Fibroblast of mammary gland (primary cell): ENCODE data around the gene GRK3.
A peak's percentile ranks its signal among the peaks of the same experiment; 100 is the strongest.
"Not testable (repeated sequence)": the region's sequence is repeated elsewhere in the genome, so short reads cannot be mapped to it uniquely, and the experiment has no call there.

Source experiments
- DNase-seq: peaks from one replicate; pipeline ENCODE4 v3.0.0-alpha.2; 2010; ENCODE audit warnings: low read depth
- H3K4me3 ChIP-seq: 2 replicates; pipeline ENCODE4 v1.5.1; 2011; ENCODE audit warnings: low read depth, mild to moderate bottlenecking, low read length, moderate library complexity; ENCODE audit not compliant: control insufficient read depth
- TF ChIP-seq, protein P1 (sequence below): conservative IDR thresholded peaks from 2 replicates; pipeline ENCODE4 v1.5.1; 2011; ENCODE audit warnings: low read depth, low read length, inconsistent platforms; ENCODE audit not compliant: control insufficient read depth, insufficient read depth

Gene GRK3

DNA sequence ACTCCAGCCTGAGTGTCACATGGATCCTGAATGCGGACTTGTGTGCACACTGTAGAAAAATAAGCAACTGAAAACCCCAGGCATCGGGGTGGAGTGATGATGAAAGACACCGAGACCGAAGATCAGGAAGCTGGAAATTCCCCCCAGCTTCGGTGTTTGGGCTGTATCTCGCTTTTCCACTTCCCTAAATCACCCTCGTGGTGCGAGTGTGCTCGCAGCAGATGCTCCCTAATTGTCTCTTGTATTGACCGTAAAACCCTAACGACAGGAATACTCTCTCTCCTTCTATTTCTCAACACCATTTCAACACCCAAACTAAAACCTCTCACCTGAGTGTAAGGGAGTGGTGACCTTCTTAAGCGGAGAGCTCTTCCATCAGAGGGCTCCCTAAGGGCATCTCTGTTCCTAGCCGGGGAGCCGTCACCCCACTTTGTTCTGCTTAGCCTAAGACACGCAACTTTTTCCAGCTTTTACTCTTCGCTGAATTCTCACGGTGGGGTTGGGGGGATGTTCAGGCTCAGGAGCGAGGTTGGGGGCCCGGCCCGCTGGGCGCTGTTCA, 635 bp upstream of the GRK3 start:
- TF ChIP-seq, protein P1, sequence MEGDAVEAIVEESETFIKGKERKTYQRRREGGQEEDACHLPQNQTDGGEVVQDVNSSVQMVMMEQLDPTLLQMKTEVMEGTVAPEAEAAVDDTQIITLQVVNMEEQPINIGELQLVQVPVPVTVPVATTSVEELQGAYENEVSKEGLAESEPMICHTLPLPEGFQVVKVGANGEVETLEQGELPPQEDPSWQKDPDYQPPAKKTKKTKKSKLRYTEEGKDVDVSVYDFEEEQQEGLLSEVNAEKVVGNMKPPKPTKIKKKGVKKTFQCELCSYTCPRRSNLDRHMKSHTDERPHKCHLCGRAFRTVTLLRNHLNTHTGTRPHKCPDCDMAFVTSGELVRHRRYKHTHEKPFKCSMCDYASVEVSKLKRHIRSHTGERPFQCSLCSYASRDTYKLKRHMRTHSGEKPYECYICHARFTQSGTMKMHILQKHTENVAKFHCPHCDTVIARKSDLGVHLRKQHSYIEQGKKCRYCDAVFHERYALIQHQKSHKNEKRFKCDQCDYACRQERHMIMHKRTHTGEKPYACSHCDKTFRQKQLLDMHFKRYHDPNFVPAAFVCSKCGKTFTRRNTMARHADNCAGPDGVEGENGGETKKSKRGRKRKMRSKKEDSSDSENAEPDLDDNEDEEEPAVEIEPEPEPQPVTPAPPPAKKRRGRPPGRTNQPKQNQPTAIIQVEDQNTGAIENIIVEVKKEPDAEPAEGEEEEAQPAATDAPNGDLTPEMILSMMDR, result no peak
- no peak for DNase-seq
- H3K4me3 ChIP-seq, result peak overlapping the region; percentile 47

DNA sequence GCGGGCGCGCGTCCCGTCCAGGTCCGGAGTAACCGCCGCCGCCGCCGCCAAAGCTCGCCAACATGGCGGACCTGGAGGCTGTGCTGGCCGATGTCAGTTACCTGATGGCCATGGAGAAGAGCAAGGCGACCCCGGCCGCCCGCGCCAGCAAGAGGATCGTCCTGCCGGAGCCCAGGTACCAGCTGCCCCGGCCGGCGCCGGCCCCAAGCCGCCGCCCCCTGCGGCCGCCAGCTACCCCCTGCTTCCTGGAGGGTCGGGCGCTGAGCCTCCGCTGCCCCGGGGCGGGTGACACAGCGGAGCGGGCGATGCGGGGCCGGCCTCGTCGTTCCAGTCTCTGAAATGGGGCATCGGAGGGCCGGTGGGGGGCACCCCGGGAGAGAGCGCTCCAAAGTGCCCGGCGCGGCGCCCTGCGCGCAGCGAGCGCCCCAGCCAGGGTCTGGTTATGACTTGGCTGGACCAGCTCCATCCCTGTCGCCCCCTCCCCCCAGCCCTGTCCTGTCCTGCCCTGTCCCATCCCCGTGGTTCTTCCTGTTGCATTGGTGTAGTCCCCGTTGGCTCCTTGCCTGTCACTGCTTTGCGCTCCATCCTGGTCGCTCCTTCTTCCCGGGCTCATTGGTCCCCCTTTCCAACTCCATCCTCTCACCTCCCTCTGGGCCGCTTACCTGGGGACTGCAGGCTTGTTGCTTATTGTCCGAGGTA, 653 bp downstream of the GRK3 start:
- TF ChIP-seq, protein P1, result no peak
- peak overlapping the region; percentile 34 for H3K4me3 ChIP-seq
- DNase-seq, result no peak

DNA sequence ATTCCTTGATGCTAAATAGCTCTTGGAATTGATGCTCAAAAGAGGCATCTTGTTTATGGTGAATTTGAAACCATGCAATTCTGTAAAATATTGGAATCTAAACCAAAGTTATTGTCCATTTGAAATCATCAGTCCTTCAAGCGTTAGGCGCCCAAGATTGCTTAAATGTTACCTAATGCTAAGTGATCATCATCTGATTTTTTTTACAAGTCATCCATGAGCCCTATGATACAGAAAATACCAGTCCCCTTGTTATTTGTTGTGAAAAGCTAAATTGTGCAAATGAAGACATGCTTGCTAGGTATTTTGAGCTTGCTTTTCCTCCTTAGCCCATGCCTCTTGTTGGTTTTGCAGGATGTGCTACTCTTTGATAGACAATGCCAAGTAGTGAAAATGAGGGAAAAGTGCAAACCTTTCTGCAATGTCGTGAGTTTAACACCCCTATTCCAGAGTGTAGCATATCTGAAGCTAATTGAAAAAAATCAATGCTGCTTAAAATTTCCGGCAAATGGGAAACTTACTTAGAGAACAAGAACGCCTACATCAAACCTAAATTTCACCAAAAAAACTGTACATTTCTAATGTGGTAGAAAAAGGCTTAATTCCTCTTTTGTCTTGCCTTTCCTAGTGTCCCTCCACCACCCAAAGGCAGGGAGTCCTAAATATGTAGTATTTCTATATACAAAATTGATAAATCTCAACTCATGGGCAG, 1.9 kb downstream of the GRK3 start:
- no peak overlapping the region for H3K4me3 ChIP-seq
- DNase-seq, result no peak
- TF ChIP-seq, protein P1, result no peak

DNA sequence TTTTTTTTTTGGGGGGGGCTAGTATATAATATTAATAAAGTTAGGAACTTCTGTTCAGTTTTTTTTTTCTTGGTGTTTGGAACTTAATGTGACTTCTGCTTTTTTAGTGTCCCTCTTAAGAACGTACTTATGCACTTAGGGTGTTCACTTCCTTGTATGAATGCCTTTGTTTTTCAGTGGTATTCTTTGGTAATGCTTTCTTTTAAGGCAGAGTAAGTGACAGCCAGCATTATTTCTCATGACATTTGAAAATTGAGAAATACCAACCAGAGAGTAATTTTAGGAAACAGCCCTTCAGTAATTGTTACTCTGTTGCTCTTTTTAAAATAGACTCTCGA, 2.4 kb downstream of the GRK3 start:
- H3K4me3 ChIP-seq, result no peak overlapping the region
- DNase-seq, result no peak

DNA sequence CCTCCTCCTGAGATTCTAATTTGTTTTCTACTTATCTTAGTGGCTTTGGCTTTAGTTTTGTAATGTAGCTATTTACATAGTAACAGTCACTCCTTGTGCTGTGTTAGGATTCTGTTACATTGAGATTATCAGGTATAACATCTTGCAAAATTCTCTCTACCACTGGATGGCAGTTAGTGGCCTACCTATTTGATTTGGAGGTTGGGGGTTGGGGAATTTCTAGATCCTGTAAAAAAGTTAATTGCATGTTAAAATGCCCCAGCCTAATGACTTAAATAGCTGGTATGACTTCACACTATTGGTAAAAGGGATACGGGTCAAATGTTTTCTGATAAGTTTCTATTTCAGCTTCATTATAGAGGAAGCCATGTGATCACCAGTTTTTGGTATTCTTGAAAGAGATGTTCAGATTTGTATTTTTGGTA, 2.8 kb downstream of the GRK3 start:
- no peak overlapping the region for H3K4me3 ChIP-seq
- no peak for DNase-seq
- TF ChIP-seq, protein P1, result no peak

More for the DNA sequence above, 2.4 kb downstream of the GRK3 start:
- TF ChIP-seq, protein P1, result no peak

DNA sequence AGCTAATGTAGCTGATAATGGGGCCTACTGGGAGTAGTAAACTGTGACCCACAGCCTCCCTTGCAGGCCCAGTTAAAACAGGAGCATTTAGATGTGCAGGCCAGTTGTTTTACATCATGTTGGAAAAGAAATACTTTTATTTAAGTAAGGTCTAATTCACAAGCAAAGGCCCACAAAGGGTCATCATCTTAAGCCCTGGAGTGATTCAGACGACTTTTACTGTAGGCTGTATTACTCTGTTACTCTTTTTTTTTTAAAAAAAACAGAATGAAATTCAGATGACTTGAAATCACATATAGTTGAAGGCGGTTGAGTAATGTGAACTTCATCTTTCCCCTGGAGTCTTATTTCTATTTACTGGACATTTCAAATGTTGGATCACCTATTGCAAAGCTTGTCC, 3.6 kb downstream of the GRK3 start:
- H3K4me3 ChIP-seq, DNase-seq: not testable (repeated sequence)

DNA sequence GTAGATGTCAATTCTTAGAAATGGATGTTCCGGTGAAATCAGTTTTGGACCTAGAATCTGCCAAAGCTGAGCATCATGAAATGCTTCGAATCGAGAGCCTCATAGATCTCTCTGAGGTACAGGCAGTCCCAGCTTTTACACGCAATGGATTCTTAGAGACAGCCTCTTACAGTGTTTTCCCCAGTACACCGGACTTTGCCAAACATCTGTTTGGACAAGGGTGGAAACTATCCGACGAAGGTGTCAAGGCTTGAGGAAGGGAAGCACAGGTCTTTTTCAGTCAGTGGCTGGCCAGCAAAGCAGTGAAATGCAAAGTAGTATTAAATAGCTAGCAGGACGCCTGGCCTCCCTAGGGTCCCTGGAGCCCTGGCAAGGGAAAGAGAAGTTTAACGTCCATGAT, 4.9 kb downstream of the GRK3 start:
- TF ChIP-seq, protein P1, result no peak
- no peak for DNase-seq
- H3K4me3 ChIP-seq, result no peak overlapping the region
